B cell (primary cell): ENCODE data around the gene API5. TPM values are rescaled to one million over a fixed set of nuclear protein-coding genes. Genes with fewer than 3 reads are reported as not detected.

Experiments
- ATAC-seq: fragments of 200-7000 bp; cut with Tn5 transposase; one replicate; pipeline ENCODE4 v1.10.0; 2021; ENCODE audit warnings: low read depth, mild to moderate bottlenecking, moderate number of reproducible peaks, moderate library complexity
- CTCF ChIA-PET: fragments of 350-600 bp; sonication (Branson Sonifier 250); formaldehyde crosslinking; loops from one replicate; lab custom pipeline; 2021; ENCODE audit warnings: antibody characterized with exemption, inconsistent platforms; lab: Charles Lee
- POLR2A ChIA-PET: fragments of 350-600 bp; sonication (Branson Sonifier 250); formaldehyde crosslinking; loops from one replicate; lab custom pipeline; 2021; ENCODE audit warnings: antibody characterized with exemption; lab: Charles Lee
- DNase-seq: peaks from one replicate; pipeline ENCODE4 v3.0.0; 2013
- H2AFZ ChIP-seq: 2 replicates; pipeline ENCODE4 v1.6.1; 2012; ENCODE audit warnings: mild to moderate bottlenecking, low read depth, low read length; ENCODE audit not compliant: insufficient read depth, poor library complexity, severe bottlenecking
- H3K27ac ChIP-seq, 2 donors: 1 replicate in 1 of 2; 2 replicates in 1 of 2; pipeline ENCODE4 v1.5.1; 2012 to 2013; ENCODE audit warnings: low read length in 2 of 2, mild to moderate bottlenecking in 2 of 2, moderate library complexity in 1 of 2
- H3K27me3 ChIP-seq, 4 experiments: fragments of 200-600 bp in 1 of 4; sonication (generic) in 1 of 4; replicated peaks in 1 of 4; 1 replicate in 2 of 4; 2 replicates in 2 of 4; pipeline versions ENCODE4 v1.6.1 to v1.7.0; 2013 to 2016; ENCODE audit warnings: low read length in 3 of 4, mild to moderate bottlenecking in 2 of 4, mixed read lengths in 1 of 4, moderate library complexity in 1 of 4; ENCODE audit not compliant: insufficient read depth in 4 of 4, control insufficient read depth in 3 of 4; ENCODE audit errors: control extremely low read depth in 1 of 4
- H3K36me3 ChIP-seq, 2 experiments: replicated peaks in 1 of 2; 1 replicate in 1 of 2; 2 replicates in 1 of 2; pipeline versions ENCODE4 v1.6.1 to v1.7.1; 2013; ENCODE audit warnings: low read length in 1 of 2; ENCODE audit not compliant: insufficient read depth in 2 of 2, control insufficient read depth in 1 of 2; ENCODE audit errors: control extremely low read depth in 1 of 2, extremely low read depth in 1 of 2
- H3K4me1 ChIP-seq, 2 donors: fragments of 200-600 bp in 1 of 2; sonication (generic) in 1 of 2; 1 replicate in 1 of 2; 2 replicates in 1 of 2; pipeline versions ENCODE4 v1.5.1 to v1.6.1; 2013 to 2017; ENCODE audit warnings: low read length in 2 of 2; ENCODE audit not compliant: control insufficient read depth in 2 of 2, insufficient read depth in 2 of 2
- H3K4me2 ChIP-seq: replicated peaks from 2 replicates; pipeline ENCODE3; 2012; ENCODE audit warnings: mild to moderate bottlenecking, low read depth, low read length; ENCODE audit not compliant: poor library complexity, severe bottlenecking
- H3K4me3 ChIP-seq, 5 experiments: fragments of 200-600 bp in 1 of 5; sonication (generic) in 1 of 5; 1 replicate in 3 of 5; 2 replicates in 2 of 5; pipeline versions ENCODE4 v1.5.1 to v1.7.0; 2011 to 2016; ENCODE audit warnings: low read length in 4 of 5, mild to moderate bottlenecking in 4 of 5, low read depth in 2 of 5, control low read depth in 1 of 5, moderate library complexity in 1 of 5; ENCODE audit not compliant: insufficient read depth in 1 of 5; ENCODE audit errors: control extremely low read depth in 1 of 5, extremely low read depth in 1 of 5
- H3K79me2 ChIP-seq: fragments of 200-600 bp; sonication (generic); one replicate; pipeline ENCODE4 v1.6.0; 2016; ENCODE audit warnings: low read length; ENCODE audit not compliant: control insufficient read depth, insufficient read depth
- H3K9ac ChIP-seq: fragments of 200-600 bp; sonication (generic); 2 replicates; pipeline ENCODE4 v1.6.1; 2017; ENCODE audit warnings: mild to moderate bottlenecking, low read length, moderate library complexity
- H3K9me3 ChIP-seq, 3 donors: one replicate each; pipeline versions ENCODE4 v1.6.1 to v1.7.1; 2013; ENCODE audit warnings: low read length in 2 of 3; ENCODE audit not compliant: control insufficient read depth in 2 of 3, insufficient read depth in 1 of 3; ENCODE audit errors: control extremely low read depth in 1 of 3
- H4K20me1 ChIP-seq: 2 replicates; pipeline ENCODE4 v1.6.0; 2012; ENCODE audit warnings: mild to moderate bottlenecking, low read length; ENCODE audit not compliant: insufficient read depth, control insufficient read depth, poor library complexity, severe bottlenecking
- H3K27ac Mint-ChIP-seq: one replicate; pipeline ENCODE4 v1.8.0; 2021; ENCODE audit warnings: mixed read lengths
- H3K27me3 Mint-ChIP-seq: one replicate; pipeline ENCODE4 v1.8.0; 2021; ENCODE audit warnings: mixed read lengths
- H3K4me1 Mint-ChIP-seq: one replicate; pipeline ENCODE4 v1.8.0; 2021; ENCODE audit warnings: mixed read lengths
- H3K4me3 Mint-ChIP-seq: one replicate; pipeline ENCODE4 v1.8.0; 2021; ENCODE audit warnings: mixed read lengths
- H3K9me3 Mint-ChIP-seq: one replicate; pipeline ENCODE4 v1.8.0; 2022; ENCODE audit warnings: mixed read lengths; ENCODE audit not compliant: insufficient read depth
- EZH2 ChIP-seq: IDR thresholded peaks from 2 replicates; pipeline ENCODE4 v1.6.1; 2012; ENCODE audit warnings: borderline replicate concordance, low read depth, mild to moderate bottlenecking, moderate library complexity, low read length; ENCODE audit not compliant: insufficient read depth, poor library complexity, severe bottlenecking
- WGBS: methylation state at CpG from one replicate; pipeline ENCODE4 v1.1.5; 2013; ENCODE audit warnings: missing lambda C conversion rate; ENCODE audit not compliant: insufficient coverage; 5-methylcytosine and 5-hydroxymethylcytosine counted together
- intact Hi-C: fragments of 100-400 bp; cut with micrococcal nuclease; formaldehyde crosslinking; loops from one replicate; pipeline ENCODE4 v1.10.0; 2022
- polyA plus RNA-seq: library from polyadenylated mRNA; depleted of rRNA; stranded (reverse); fragments of >200 nt; gene quantifications from 2 replicates; pipeline ENCODE4 v1.2.3, GENCODE V29; 2012
- total RNA-seq, 2 donors: library from RNA; stranded (reverse); fragments of 120-200 nt in 1 of 2; gene quantifications; 1 replicate in 1 of 2; 2 replicates in 1 of 2; pipeline versions ENCODE4 v1.2.3 to v1.2.4, GENCODE V29; 2013 to 2022
- TF ChIP-seq, protein P1 (sequence below): fragments of 200-600 bp; IDR thresholded peaks from one replicate; pipeline ENCODE4 v1.8.0; 2022; ENCODE audit warnings: antibody characterized with exemption, mild to moderate bottlenecking

The API5 gene
- total and polyA plus RNA-seq, 2 donors (not counting 1 experiment from before 2014, with no cell fraction given), result 16.6 to 94.7 TPM

DNA sequence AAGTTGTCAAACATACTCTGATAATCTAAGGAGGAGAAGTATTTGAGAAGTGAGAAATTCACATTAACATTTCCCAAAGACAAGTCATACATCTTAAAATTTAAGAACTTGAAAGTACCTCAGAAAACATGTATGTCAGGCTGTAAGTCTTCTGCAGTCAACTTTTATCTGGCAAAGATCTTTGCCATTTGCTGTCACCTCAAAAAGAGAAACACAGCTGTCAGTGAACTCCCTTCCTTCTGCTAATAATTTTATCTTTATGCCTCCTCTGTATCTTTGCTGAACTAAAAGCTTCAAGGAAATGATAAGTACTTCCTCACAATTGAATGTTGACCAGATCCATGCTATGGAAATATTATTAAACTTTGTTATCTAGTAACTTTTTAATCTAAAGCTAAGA lies 65.6 kb downstream of the API5 start:
- POLR2A ChIA-PET, result no interaction called here
- H4K20me1 ChIP-seq, result peaks cover 21% of the 10 kb centered on the region
- no peaks in the 10 kb centered on the region for H3K27me3 Mint-ChIP-seq
- TF ChIP-seq, protein P1, sequence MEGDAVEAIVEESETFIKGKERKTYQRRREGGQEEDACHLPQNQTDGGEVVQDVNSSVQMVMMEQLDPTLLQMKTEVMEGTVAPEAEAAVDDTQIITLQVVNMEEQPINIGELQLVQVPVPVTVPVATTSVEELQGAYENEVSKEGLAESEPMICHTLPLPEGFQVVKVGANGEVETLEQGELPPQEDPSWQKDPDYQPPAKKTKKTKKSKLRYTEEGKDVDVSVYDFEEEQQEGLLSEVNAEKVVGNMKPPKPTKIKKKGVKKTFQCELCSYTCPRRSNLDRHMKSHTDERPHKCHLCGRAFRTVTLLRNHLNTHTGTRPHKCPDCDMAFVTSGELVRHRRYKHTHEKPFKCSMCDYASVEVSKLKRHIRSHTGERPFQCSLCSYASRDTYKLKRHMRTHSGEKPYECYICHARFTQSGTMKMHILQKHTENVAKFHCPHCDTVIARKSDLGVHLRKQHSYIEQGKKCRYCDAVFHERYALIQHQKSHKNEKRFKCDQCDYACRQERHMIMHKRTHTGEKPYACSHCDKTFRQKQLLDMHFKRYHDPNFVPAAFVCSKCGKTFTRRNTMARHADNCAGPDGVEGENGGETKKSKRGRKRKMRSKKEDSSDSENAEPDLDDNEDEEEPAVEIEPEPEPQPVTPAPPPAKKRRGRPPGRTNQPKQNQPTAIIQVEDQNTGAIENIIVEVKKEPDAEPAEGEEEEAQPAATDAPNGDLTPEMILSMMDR, result no peak
- TF ChIP-seq EZH2, result no peak
- H3K4me1 ChIP-seq, result no peaks in the 10 kb centered on the region
- H3K9me3 ChIP-seq, result no peaks in the 10 kb centered on the region
- no peaks in the 10 kb centered on the region for H3K27me3 ChIP-seq
- intact Hi-C loops, result no loop called here
- no peaks in the 10 kb centered on the region for H3K9me3 Mint-ChIP-seq
- H3K27ac Mint-ChIP-seq, result no peak overlapping the region
- ATAC-seq (no peak), DNase-seq (no peak)
- no peak overlapping the region for H3K4me3 Mint-ChIP-seq
- peaks cover 10% of the 10 kb centered on the region for H3K4me1 Mint-ChIP-seq
- H3K4me3 ChIP-seq, result no peak overlapping the region
- peaks cover 9 to 29% of the 10 kb centered on the region in 2 experiments for H3K36me3 ChIP-seq
- no peak overlapping the region for H3K9ac ChIP-seq
- H2AFZ ChIP-seq, result no peak overlapping the region
- CTCF ChIA-PET, result no interaction called here
- H3K79me2 ChIP-seq, result peaks cover 30% of the 10 kb centered on the region
- H3K27ac ChIP-seq, result no peak overlapping the region
- no peak overlapping the region for H3K4me2 ChIP-seq

DNA sequence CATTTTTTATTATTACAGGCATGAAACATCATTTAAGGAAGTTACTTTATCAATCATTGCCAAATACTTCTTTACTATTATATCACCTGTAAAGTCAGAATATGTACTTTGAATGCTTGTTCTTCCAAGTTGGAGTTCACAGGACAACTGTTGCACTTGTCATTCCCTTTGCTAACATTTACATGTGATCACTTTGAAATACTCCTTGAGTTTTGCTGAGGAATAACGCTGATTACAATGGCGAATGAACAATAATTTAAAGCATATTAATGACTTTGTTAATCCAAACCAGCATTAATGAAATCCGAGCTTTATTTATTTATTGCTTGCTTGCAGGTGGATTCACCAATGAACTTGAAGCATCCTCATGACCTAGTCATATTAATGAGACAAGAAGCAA lies 67.1 kb downstream of the API5 start:
- Histone ChIP-seq H3K27me3 (no peaks in the 10 kb centered on the region), H3K9me3 (no peaks in the 10 kb centered on the region), H3K36me3 (peaks cover 9 to 29% of the 10 kb centered on the region in 2 experiments), H3K4me1 (peaks cover 0 to 2% of the 10 kb centered on the region in 2 donors), H3K9ac (no peak overlapping the region), H3K27ac (no peak overlapping the region), H2AFZ (no peak overlapping the region), H3K4me2 (no peak overlapping the region), H3K79me2 (peaks cover 21% of the 10 kb centered on the region), H4K20me1 (peaks cover 16% of the 10 kb centered on the region), H3K4me3 (no peak overlapping the region)
- intact Hi-C loops, result no loop called here
- no peaks in the 10 kb centered on the region for H3K27me3 Mint-ChIP-seq
- no peak for DNase-seq
- H3K4me1 Mint-ChIP-seq, result peaks cover 10% of the 10 kb centered on the region
- WGBS, result no CpG with 5 or more reads among the region's 3 CpGs
- ATAC-seq, result no peak
- CTCF ChIA-PET, result no interaction called here
- POLR2A ChIA-PET, result no interaction called here
- TF ChIP-seq, protein P1, result no peak
- TF ChIP-seq EZH2, result no peak
- no peaks in the 10 kb centered on the region for H3K9me3 Mint-ChIP-seq
- no peak overlapping the region for H3K4me3 Mint-ChIP-seq
- no peak overlapping the region for H3K27ac Mint-ChIP-seq
